HPDE6-E6E7 (cell line): ENCODE results near the gene NFIA.

ENCODE experiments used
- DNase-seq: peaks from one replicate; pipeline ENCODE4 v3.0.0; 2011; ENCODE audit warnings: missing footprints; ENCODE audit errors: extremely low spot score

NFIA gene

DNA sequence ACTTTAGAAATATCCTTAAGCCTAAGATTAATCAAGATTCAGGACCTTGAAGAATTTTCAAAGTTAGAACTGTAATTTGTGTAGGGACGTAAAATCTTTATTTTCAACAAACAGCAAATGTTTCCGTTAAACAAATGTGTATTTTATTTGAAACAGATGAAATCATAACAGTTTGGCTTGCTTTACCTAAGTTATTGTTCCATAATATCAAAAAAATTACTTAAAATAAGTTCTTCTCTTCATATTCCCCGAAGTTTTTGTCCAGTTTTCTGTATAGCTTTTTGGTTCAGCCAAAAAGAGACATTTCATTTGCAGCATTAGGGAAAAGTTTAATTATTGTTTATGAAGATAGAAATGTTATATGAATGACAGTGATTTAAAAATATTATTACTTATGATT, 100.1 kb downstream of the NFIA start:
- no peak for DNase-seq

GRCh38 chr1:61183471-61184039, 101.2 kb downstream of the NFIA start:
- DNase-seq, result no peak

- no peak for DNase-seq
Observed at GRCh38 chr1:61184040-61184713, 101.8 kb downstream of the NFIA start.

GRCh38 chr1:61184714-61185106, 102.3 kb downstream of the NFIA start:
- DNase-seq, result no peak

- no peak for DNase-seq
Observed at GRCh38 chr1:61186753-61187152, 104.4 kb downstream of the NFIA start.

GRCh38 chr1:61187352-61188086, 105.2 kb downstream of the NFIA start:
- DNase-seq, result no peak

DNA sequence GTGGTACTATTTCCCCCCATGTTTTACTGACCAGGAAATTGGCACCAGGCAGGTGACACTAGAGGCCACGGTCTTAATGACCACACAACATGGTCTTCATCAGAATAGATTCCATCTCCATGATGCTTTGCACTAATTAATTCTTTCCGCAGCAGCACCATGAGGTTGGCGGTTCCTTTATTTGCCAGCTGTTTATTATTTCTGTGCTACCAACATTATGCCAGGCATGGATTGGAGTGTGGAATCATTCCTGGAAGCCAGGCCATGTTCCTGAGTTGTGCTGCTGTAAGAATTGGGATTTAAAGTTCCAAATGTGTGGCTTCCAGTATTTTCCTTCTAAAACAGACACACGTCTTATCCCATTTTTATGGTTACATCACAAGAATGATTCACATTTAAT, 107.8 kb downstream of the NFIA start:
- no peak for DNase-seq

GRCh38 chr1:61190618-61191432, 108.5 kb downstream of the NFIA start:
- no peak for DNase-seq

DNA sequence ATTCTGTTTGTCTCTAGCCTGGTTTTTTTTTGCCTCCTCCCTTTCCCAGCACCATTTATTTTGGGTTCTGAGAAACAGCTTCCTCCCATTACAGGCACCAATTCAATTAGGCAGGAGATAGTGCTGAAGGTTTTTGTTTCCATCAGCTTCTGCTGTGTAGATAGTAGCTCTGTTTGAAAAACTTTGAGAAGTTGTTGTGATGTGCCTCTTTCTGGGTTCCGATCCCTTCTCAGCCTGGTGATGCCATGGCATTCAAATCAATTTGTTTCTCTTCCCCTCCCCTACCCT, 109.0 kb downstream of the NFIA start:
- DNase-seq, result no peak

- DNase-seq, result no peak
Observed at GRCh38 chr1:61192663-61193330, 110.4 kb downstream of the NFIA start.

DNA sequence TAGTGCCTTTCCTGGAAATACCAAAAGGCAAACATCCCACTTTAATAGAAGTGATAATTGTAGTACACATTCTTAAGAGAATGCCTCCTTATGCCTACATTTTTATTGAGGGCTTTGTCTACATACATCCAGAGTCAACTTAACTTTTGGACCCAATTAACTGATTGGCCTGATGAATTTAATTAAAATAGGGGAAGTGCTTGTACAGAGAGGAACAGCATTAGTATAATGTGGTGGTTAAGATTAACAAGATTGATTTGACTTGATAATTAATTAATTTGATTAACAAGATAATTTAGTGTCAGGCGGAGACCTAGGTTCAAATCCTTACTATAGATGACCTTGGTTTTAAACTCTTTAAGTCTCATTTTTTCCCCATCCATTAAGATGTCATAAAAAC, 111.4 kb downstream of the NFIA start:
- no peak for DNase-seq

DNA sequence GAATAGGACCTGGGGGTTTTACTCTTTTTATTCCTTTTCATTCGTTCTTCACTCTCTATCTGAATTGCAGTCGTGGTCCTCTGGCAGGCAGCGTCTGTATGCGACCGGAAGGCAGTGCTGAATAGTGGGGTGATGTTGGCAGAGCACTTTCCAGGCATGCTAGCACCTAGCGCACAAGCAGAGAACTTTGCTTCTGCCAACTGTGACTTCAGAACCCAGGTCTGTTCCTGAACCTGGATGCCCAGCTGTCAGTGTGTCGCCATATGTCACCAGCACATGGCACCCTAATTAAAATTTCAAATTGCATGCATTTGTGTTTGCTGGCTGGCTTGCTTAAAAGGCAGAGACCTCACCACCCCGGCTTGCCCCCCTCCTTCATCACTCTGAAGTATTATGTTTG, 116.2 kb downstream of the NFIA start:
- no peak for DNase-seq

DNA sequence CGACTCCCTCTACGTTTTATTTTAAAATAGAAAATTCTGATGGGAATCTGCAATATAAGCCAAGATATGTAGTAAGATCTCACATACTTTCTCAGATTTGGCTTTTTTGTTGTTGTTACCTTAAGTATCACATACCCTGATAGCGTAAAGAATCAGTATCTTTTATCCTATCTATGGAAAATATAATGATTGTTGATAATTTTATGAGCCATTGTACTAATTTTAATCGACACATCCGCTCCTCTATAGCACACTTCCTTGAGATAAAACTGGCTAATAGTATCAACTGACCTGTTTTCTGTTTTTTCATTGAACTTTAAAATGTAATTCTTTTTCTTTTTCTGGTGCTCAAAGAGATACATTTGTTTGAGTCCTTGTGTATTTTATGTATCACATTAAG, 118.7 kb downstream of the NFIA start:
- DNase-seq, result no peak

- no peak for DNase-seq
Observed at GRCh38 chr1:61202854-61203598, 120.7 kb downstream of the NFIA start.

DNA sequence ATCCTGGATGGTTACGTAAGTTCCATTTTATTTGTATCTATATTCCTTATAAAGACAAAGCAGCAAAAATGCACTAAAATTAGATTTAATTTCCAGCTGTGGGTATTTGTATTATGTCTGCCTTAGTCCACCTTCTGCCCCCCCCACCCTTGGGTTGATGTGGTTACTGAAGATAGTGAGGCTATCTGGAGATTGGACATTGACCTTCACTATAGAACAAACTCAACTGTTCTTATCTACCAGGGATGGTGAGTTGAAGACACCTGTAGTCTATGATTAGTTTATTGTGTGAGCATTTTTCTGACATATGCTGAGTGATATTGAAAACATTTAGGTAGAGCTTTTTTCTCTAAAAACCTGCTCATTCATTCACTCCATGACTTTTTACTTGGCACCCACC, 122.2 kb downstream of the NFIA start:
- DNase-seq, result no peak

DNA sequence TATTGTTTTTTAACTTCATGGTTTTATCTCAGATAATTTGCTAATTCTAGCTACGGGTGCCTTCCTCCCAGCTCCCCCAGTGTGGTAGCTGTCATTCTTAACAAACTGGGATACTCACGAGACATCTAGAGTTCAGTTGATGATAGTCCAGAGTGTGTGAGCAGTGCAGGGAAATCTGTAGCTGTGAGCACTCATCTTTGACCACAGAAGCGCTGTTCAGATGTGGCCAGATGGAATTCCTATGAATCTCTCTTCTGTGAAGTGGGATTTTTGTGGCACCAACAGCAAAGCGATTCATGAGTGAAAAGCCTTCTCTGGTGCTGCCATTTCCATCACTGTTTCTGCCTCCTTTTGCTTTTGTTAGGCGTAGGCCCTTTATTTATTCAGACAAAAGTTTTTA, 125.1 kb downstream of the NFIA start:
- DNase-seq, result no peak

DNA sequence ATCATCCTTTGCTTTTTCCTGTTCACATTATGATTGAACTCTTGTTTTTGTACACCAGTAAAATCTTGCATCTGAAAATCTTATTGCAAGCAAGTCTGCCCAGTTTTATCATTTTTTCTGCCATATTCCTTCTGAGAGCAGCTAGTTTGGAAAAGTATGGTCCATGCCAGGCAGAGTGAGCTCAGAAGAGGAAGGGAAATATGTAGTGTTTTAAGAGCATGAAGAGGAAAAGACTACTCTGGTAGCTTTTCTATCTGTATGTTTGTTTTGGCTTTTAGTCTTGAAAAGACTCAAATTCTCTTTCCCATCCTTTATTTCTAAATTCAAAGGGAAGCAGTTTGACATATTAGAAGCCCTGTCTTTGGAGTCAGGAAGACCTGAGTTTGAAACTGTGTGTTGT, 125.8 kb downstream of the NFIA start:
- no peak for DNase-seq

DNA sequence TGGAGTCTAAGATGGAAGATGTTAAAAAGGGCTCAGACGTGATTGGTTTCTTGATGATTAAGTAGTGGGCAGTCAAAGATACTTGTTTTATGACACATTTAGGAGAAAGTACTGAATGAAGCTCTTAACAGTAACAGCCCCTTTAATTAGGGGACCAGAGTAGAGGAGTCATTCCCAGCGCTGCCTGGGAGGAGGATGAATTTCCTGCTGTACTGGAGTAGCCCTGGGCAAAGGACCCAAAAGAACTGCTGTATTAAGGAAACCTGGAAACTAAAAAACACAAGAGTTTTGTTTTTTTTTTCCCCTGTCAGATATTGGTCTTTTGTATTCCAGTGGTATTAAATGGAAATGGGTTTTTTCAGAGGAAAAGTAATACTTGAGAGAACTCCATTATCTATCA, 126.5 kb downstream of the NFIA start:
- no peak for DNase-seq

GRCh38 chr1:61210435-61211154, 128.2 kb downstream of the NFIA start:
- no peak for DNase-seq

GRCh38 chr1:61213245-61214011, 131.1 kb downstream of the NFIA start:
- DNase-seq, result no peak
